ENCODE results near the gene ZNF576.
"Not testable (repeated sequence)": the region's sequence is repeated elsewhere in the genome, so short reads cannot be mapped to it uniquely, and the experiment has no call there.

ZNF576 gene

DNA sequence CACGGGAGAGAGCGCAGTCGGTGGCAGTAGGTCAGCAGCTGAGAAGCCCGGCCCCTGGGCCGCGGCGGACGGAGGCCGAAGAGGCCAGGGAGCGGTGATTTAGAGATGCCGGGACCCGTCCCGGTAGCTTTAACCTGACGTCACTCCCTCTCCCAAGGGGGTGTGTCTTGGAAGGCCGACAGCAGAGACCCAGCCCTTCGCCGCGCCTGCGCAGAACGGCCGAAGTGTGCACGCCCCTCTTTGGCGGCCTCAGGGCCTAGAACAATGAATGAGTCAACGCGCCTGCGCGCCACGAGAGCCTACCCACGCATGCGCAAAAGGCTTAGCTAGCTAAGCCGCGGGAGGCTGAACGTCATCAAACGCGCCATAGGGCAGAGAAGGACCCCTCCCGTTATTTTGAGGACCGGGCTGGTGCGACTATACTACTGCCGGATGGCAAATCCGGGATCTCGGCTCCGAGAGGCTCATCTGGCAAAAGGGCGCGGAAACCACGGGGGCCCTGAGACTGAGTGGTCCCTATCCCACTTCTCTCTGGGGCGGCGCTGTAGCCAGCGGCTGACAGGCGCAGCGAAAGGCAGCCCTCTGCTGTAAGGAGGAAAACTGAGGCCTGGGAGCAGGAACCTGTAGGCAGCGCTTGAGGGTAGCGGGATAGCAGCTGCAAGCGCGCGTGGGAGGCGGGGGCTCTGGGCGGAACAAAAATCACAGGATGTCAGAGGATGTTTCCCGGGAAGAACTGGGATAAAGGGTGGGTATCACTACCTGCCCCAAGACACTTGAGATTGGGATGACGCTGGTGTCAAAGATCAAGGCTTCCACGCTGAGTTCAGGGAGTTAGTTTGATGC lies at the start of gene ZNF576, which contains the start of gene IRGQ:
Gene ZNF576 (plus strand): TSS at position 597 of the 843 bp plus-strand sequence. CDS start 514 bp downstream, outside the sequence.
Gene IRGQ (minus strand): TSS at position 136 of the 843 bp plus-strand sequence. CDS start 796 bp downstream, outside the sequence.
- DNase-seq: peak; percentile 100

DNA sequence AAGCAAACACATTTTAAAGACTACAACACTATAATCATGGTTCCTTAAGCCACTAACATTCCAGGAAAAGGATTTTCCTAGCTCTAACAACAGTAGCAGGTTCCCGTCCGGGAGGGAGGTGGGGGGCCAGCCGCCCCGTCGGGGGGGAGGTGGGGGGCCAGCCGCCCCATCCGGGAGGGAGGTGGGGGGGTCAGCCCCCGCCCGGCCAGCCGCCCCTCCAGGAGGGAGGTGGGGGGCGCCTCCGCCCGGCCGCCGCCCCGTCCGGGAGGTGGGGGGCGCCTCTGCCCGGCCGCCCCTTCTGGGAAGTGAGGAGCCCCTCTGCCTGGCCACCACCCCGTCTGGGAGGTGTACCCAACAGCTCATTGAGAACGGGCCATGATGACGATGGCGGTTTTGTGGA lies 48.5 kb upstream of the ZNF576 start:
- not testable (repeated sequence) for DNase-seq

DNA sequence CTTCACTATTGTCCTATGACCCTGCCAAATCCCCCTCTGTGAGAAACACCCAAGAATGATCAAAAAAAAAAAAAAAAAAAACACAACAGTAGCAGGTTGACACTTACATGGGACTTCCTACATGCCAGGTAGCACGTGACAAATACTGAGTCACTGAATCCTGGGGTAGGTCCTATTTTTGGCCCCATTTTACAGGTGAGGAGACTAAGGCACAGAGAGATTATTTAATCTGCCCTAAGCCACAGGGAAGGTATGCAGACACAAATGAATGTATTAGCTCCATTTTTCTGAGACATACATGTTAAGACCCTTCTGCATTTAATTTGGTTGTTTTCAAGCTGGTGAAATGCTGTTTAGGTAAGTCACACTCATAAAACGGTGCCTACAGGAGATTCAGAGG lies 47.7 kb upstream of the ZNF576 start:
- DNase-seq: no peak

GRCh38 chr19:43551399-43552197 lies 44.8 kb upstream of the ZNF576 start:
- DNase-seq: no peak

DNA sequence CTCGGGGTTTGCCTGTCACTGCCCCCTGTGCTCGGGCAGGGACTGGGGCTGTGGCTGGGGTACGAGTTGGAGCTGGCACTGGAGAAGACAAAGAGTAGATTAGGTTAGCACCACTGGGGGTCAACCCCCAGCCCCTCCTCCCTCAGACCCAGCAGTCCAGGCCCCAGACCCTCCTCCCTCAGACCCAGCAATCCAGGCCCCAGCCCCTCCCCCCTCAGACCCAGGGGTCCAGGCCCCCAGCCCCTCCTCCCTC lies 44.3 kb upstream of the ZNF576 start:
- DNase-seq: no peak

- no peak for DNase-seq
Measured at GRCh38 chr19:43552616-43553015, 43.8 kb upstream of the ZNF576 start.

GRCh38 chr19:43553656-43554055 lies 42.7 kb upstream of the ZNF576 start:
- no peak for DNase-seq

GRCh38 chr19:43554317-43554895 lies 42.0 kb upstream of the ZNF576 start:
- DNase-seq: no peak

DNA sequence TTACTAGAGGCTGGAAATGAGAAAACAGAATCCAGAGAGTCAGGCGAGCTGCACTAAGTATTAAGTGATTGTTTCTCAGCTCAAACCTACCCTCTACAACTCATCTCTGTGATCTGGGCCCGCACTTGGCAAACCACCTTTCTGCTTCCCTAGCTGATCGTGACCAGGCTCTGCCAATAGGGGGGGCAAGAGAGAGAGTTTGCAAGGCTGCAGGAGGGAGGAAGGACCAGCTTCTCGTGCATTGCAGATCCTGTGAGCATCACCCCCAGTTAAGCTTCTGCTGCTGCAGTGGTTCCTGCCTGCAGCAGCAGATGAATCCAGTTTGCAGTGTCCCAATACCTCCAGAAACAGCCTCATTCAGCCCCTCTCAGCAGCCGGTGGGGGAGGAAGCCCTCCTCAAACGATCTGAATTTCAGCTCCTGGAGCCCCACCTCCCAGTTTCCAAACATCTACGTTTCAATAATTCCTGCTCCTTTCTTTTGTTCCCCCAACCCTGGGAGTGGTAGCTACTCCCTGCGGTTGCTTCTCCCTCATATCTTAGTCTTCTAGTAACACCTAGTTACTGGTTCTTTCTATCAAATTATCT lies 41.1 kb upstream of the ZNF576 start:
- DNase-seq: peak; percentile 88

GRCh38 chr19:43560687-43561086 lies 35.7 kb upstream of the ZNF576 start:
- DNase-seq: peak in 1 of 2 experiments; percentile 32

DNA sequence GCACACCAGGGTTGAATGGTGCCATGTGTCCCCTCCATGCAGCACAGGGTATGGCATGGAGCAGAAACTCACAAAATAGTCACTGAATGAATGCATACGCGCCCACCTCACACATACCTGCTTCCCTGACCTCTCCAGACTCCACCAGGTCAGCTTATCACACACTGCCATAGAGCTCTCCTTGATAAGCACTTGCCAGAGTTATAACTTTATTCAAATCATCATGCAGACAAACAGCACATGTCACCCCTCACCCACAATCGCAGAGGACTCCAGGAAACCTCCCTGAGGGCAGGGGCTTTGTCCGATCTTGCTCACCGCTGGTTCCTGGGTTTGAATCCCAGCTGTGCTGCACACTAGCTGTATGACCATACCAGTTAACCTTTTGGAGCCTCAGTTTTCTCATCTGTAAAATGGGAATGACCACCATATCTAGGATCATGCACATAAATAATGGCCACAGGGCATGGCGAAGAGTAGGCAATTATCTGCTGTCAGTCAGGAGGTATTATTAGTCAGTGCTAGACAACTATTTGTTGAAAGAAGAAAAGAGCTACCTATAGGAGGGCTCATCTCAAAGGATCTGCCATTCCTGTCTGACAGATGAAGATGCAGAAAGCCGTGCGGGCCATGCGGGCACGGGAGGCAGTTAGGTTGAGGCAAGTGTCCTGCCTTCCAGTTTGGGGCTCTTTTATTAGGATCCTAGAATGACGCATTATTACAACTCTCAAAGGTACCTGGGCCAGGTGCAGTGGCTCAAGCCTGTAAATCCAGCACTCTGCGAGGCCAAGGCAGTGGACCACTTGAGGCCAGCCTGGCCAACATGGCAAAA lies 35.0 kb upstream of the ZNF576 start:
- DNase-seq: no peak

DNA sequence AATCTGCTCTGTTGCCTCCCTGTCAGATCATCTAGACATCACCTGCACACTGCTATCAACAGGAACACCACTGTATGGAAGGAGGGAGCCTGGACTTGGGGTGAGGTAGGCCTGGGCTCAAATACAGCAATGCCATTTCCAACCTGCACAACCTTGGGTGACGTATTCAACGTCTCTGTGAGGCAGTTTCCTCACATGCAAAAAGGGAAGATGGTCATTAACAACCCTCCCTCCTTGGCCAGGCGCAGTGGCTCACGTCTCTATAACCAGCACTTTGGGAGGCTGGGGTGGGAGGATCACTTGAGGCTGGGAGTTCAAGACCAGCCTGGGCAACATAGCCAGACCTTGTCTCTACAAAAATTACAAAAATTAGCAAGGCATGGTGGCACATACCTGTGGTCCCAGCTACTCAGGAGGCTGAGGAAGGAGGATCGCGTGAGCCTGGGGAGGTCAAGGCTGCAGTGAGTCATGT lies 34.1 kb upstream of the ZNF576 start:
- DNase-seq: no peak

DNA sequence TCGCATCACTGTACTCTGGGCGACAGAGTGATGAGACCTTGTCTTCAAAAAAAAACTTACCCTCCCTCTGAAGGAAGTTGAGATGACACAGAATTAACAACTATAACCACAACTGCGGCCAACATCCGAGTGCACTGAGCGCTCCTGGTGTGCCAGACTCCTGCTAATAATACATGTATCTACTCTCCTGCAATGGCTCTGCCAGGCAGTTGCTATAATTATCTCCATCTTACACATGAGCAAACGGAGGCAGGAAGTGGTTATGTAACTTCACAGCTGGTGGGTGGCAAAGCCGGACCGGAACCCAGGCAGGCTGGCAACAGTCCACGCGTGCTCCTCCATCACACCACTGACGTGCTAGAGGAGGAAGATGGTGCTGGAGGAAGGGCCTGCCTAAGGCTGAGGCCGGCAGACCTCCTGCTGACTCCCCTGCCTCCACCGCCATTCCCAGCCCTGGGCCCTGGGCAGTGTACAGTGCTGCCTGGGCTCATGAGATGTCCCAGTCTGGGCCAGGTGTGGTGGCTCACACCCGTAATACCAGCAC lies 33.6 kb upstream of the ZNF576 start:
- peak; percentile 73 to 79 for DNase-seq

- no peak for DNase-seq
Measured at GRCh38 chr19:43563816-43564457, 32.5 kb upstream of the ZNF576 start.

- DNase-seq: no peak
Measured at GRCh38 chr19:43564800-43565199, 31.6 kb upstream of the ZNF576 start.

GRCh38 chr19:43569657-43570056 lies 26.7 kb upstream of the ZNF576 start:
- no peak for DNase-seq

DNA sequence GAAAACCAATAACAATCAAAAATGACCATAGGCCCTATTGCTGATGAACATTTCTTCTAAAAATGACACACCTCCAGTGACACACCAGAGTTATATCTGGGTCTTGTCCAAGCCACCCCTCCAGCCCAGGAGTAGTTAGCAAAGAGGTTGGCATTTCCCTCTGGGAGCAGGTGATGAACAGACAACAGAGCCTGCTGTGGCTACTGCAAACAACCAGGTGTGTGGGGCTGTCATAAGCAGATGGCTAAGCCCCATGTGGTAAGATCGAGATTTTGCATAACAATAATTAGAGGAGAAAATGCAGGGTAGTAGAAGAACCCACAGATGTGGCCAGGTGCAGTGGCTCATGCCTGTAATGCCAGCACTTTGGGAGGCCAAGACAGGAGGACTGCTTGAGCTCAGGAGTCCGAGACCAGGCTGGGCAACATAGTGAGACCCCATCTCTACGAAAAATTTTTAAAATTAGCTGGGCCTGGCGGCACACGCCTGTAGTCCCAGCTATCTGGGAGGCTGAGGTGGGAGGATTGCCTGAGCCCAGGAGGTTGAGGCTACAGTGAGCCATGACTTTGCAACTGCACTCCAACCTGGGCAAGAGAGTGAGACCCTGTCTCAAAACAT lies 26.1 kb upstream of the ZNF576 start:
- DNase-seq: no peak

- DNase-seq: no peak
Measured at GRCh38 chr19:43572171-43572588, 24.2 kb upstream of the ZNF576 start.

GRCh38 chr19:43574424-43575155 lies 21.8 kb upstream of the ZNF576 start:
- DNase-seq: no peak
